DMS153 (cell line): ENCODE data around the gene SMAGP.
"Not testable (repeated sequence)": the region's sequence is repeated elsewhere in the genome, so short reads cannot be mapped to it uniquely, and the experiment has no call there.

Experiments used
- DNase-seq: peaks from one replicate; lab custom pipeline; 2025; lab: John Stamatoyannopoulos, UW

The SMAGP gene

GRCh38 chr12:51225234-51225633, 45.0 kb downstream of the SMAGP start:
- DNase-seq, result no peak

DNA sequence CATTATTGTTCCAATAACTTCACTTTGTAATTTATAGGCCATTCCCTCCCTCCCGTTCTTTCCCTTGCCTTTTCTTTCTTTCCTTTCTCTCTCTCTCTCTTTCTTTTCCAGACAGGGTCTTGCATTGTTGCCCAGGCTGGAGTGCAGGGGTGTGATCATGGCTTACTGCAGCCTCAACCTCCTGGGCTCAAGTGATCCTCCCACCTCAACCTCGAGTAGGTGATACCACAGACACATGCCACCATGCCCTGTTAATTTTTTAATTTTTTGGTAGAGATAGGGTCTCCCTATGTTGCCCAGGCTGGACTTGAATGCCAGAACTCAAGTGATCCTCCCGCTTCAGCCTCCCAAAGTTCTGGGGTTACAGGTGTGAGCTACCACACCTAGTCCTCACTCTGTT, 45.6 kb downstream of the SMAGP start:
- no peak for DNase-seq

DNA sequence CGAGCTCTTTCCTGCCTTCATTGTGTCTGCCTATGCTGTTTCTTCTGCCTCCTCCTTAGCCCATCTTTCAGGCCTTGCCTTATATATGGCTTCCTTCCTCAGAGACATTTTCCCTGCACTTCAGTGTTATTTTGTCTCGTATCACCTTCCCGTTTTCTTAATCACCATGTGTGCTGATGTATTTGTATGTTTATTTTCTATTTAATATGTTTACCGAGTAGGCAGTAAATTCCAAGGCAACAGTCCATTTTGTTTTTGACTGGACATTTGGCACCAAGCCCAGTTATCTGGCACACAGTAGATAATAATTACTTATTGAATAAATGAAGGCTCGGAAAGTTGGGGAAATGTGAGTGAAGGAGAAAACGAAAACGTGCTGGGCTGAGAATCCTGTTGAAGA, 47.8 kb downstream of the SMAGP start:
- no peak for DNase-seq

DNA sequence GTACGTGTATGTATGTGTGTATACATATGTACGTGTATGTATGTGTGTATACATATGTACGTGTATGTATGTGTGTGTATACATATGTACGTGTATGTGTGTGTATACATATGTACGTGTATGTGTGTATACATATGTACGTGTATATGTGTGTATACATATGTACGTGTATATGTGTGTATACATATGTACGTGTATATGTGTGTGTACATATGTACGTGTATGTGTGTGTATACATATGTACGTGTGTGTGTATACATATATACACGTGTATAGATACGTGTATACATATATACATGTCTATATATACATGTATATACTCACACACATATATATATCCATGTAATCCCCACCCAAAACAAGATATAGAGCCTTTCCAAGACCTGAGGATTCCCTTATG, 50.4 kb downstream of the SMAGP start:
- not testable (repeated sequence) for DNase-seq

DNA sequence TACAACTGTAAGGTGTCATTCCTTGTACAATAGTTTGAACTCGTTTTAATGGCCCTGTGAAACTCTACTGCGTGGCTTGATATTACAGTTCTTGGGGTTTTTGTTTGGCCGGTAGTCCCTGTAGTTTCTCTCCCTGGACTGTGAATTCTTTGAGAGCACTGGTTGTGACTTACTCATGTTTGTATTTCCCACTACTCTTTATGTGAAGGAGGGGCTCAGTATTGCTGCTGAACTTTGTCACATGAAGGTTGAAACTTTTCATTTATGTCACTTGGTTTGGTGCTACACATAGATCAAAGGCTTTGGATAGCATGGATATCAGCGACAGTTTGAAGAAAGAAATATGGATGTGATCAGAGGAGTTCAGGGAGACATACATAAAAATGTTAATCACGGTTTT, 50.9 kb downstream of the SMAGP start:
- no peak for DNase-seq

GRCh38 chr12:51218607-51219161, 51.5 kb downstream of the SMAGP start:
- DNase-seq, result no peak

- peak; percentile 46 for DNase-seq
Observed at GRCh38 chr12:51217968-51218606, 52.1 kb downstream of the SMAGP start, which contains the start of gene POU6F1. TSS of gene POU6F1 (minus strand) at chr12:51218062. CDS start at chr12:51206836, 11,226 bp downstream.

DNA sequence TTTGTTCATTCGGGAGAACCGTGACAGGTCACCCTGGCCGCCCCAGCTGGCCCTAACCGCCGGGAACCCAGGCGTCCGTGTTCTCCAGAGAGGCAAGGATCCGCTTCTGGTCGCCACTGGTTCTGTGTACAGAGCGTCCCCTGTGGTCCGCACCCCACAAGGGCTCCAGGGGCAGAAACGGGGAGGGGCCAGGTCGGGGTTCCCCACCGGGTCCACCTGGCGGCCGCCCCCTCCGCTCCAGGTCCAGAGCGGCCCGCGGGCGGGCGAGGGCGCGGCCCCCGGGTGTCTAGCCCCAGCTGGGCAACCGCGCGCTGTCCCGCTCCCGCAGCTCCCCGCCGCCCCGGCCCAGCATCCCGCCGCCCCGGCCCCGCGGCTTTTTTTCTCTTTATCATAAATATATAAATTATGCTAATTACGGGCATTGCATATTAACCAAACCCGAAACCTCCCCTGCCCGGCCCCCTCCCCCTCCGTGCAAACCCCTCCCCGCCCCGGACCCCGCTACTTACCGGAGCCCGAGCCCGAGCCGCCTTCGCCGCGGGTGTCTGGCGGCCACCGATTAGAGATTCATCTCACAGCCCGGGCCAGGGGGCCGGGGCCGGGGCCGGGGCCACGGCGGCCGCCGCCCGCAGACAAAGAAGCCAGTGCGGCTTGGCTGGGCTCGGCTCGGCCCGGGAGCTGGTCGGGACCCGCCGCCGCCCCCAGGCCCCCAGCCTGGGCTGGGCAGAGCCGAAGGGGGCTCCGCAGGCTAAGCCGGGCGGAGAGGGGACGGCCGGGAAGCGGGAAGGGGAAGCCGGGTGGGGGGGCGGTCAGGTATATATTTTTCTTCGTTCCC, 52.9 kb downstream of the SMAGP start:
- DNase-seq, result no peak

DNA sequence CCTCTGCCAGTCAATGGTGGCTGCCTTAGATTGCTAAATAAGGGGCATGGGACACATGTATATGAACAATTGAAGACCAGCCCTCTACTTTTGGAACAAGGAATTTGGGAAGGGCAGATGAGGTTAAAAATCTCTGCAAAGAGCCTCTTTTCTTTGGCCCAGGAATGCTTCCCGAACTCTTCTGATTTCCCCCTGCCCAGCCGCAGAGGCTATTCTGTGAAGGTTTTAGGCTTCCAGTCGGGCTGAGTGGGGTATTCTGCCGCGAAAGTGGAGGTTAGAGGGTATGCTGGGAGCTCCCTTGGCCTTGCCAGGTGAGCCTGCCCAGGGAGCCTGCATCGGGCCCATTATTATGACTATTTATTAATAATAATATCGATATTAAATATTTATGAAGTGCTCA, 53.6 kb downstream of the SMAGP start:
- no peak for DNase-seq

DNA sequence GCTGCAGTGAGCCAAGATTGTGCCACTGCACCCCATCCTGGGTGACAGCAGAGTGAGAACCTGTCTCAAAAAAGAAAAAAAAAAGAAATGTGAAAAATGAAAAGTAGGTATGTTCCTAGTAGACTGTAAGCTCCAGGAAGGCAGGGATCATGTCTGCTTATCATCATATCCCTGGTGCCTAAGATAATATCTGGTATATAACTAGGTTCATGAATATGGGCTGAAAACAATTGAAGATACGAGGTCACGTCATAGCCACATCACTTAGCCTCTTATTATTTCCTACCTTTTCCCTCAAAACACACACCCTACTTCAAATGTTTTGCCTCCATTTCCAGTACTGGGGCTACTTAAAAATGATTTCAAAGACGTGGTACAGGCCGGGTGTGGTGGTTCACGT, 55.3 kb downstream of the SMAGP start:
- DNase-seq, result no peak

DNA sequence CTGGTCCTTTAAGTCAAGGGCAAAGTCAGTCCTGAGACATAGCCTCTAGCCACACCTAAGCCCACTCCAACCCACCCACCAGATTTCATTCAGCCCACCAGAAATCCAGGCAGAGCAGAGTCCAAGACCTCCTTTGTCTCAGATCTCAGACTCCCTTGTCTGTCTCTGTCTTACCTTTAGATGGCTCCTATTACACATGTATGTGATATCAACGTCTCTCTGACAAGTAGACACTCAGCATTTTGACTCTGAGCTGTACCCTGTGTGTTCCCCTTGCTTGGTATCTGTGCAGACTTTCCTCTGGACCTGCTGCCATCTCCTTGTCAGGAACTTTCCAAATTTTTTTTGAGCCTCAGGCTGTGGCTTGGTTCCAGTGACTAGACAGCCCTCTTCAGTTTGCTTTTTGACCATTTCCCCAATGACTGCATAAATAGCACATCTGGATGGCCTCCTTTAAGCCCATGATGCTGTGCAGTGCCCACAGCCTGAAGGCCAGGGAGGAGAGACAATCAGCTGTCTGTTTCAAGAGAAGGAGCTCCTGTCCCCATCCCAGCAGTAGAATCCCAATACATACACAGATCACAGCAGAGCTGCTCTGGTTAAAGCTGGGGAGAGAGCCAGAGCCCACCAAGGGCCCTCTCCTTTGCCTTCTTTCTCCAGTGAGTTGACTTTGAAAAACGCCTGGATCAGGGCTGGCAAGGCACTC, 59.4 kb downstream of the SMAGP start:
- DNase-seq, result no peak

DNA sequence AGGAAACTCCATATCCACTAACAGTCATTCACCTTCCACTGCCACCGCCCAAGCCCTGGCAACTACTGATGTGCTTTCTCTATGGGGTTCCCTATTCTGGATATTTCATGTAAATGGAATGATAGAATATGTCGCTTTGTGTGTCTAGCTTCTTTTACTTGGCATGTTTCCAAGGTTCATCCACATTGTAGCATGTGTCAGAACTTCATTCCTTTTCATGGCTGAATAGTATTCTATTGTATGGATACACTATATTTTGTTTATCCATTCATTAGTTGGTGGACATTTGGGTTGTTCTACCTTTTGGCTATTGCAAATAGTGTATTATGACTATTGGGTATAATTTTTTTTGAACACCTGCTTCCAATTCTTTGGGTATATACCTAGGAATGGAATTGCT, 61.0 kb downstream of the SMAGP start:
- no peak for DNase-seq

- DNase-seq, result no peak
Observed at GRCh38 chr12:51208016-51208660, 62.1 kb downstream of the SMAGP start.

- DNase-seq, result no peak
Observed at GRCh38 chr12:51205350-51205749, 64.9 kb downstream of the SMAGP start.

- no peak for DNase-seq
Observed at GRCh38 chr12:51202718-51203117, 67.5 kb downstream of the SMAGP start.

DNA sequence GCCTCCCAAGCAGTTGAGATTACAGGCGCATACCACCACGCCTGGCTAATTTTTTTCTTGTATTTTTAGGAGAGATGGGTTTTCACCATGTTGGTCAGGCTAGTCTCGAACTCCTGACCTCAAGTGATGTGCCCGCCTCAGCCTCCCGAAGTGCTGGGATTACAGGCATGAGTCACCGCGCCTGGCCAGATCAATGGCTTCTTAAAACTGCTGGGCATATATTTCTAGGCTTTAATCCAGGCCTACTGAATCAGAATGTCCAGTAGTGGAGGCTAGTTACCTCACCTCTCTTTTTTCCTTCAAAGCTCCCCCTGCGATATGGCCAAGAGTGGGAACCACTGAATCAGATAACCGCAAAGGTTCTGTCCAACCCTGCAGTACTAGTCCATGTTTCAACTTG, 69.4 kb downstream of the SMAGP start:
- DNase-seq, result no peak

- DNase-seq, result no peak
Observed at GRCh38 chr12:51200156-51200555, 70.1 kb downstream of the SMAGP start.

DNA sequence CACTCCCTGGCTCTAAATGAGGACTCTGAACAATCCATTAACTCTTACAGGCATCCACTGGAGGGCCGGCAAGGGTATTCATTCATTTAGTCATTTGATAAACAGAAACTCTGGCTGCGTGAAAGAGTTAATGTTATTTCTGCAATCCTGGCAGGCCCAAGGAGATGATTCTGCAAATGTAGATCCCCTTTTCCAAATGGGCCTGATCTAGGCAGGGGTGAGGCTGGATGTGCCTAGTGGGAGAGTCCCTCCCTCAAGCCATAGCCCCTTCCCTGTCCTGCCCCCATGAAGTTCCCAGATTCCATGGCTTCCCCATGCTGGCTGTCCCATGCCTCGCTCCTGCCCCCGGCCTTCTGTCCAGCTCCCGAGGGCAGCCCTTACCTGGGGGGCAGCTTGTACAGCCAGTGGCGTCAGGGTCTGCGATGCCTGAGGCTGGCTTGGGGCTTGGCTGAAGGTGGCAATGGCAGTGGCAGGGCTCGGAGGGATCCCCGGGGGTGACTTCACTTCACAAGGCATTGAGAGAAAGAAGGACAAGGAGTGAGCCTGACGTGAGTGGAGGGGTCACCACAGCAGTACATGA, 70.8 kb downstream of the SMAGP start:
- no peak for DNase-seq

DNA sequence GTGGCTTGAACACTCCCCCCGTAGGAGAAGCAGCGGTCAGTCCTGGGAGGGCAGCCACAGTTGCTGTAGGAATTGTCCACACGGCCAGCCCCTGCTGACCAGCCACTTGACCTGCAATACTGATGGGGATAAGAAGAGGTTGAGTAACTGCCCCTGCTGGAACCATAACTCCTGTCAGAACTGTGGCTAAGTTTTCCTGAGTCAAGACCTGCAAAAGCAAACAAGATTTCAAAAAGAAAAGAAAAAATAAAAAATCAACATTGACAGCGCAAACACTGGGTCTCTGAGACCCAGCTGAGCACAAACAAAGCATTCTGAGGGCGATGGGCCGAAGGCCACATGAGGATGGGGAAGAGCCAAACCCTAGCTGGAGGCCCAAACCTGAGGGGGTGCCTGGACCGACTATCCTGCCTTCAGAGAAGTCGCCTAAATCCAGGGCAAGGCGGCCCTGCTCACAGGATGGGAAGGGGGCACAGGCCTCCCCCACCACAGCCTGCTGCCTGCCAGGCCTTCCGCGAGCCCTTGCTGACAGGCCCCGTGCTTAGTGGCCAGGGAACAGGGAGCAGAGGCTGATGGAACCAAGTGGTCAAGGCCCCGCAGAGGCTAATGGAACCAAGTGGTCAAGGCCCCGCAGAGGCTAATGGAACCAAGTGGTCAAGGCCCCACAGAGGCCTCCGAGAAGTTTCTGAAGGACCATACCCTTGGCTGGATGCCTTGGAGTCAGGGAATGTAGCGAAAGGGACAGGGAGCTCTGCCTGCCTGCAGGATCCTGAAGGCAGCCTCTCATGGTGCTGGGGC, 71.4 kb downstream of the SMAGP start:
- DNase-seq, result no peak

DNA sequence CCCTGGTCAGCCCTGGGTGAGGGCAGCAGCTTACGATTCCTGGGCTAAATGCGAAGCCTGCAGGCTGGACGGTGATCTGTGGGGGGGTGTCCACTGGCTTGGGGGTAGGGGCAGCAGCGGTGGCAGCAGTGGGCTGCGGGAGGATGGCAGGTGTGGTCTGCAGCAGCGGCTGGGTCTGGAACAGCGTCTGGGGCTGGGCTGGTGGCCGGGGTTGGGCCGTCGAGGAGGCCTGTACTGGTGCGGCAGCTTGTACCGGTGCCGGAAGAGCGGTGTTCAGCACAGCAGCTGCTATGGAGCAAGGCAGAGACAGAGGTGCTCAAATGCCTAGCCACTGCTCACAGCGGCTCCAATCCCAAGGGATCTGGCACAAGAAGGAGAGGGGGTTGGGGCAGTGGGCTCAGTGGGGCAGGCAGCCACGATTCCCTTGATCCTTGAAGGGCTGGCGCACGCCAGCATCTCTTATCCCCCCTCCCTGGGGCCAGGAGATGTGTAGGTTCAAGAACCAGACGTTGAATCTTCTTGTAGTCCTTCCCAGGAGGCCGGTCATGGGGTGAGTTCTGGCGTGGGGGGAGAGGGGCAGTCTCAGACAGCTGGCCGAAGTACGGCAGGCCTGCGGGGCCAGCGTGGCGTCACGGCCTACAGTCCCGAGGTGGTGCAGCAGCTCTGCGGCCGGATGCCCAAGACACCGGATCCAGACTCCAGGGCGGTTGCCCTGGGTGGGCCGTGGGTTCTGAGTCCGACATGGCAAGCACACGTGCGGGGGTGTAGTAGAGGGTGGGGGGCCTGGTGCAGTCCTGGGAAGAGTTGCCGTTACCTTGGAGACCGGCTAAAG, 72.3 kb downstream of the SMAGP start:
- DNase-seq, result no peak
